ENCODE results near the gene CROCC2.

Gene CROCC2

GRCh38 chr2:240994171-240994896 lies 88.2 kb downstream of the CROCC2 start:
- H3K36me3 Mint-ChIP-seq (ENCODE audit: low read depth): no peaks in the 10 kb centered on the region
- peaks cover 60% of the 10 kb centered on the region for H3K4me1 Mint-ChIP-seq
- TF ChIP-seq, protein P1, sequence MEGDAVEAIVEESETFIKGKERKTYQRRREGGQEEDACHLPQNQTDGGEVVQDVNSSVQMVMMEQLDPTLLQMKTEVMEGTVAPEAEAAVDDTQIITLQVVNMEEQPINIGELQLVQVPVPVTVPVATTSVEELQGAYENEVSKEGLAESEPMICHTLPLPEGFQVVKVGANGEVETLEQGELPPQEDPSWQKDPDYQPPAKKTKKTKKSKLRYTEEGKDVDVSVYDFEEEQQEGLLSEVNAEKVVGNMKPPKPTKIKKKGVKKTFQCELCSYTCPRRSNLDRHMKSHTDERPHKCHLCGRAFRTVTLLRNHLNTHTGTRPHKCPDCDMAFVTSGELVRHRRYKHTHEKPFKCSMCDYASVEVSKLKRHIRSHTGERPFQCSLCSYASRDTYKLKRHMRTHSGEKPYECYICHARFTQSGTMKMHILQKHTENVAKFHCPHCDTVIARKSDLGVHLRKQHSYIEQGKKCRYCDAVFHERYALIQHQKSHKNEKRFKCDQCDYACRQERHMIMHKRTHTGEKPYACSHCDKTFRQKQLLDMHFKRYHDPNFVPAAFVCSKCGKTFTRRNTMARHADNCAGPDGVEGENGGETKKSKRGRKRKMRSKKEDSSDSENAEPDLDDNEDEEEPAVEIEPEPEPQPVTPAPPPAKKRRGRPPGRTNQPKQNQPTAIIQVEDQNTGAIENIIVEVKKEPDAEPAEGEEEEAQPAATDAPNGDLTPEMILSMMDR (IDR thresholded peaks at IDR 0.05): no peak
- peaks cover 12% of the 10 kb centered on the region for H3K27me3 Mint-ChIP-seq (ENCODE audit: low read depth, poor library complexity)
- H3K4me3 Mint-ChIP-seq: peak overlapping the region; percentile 45
- no peak overlapping the region for H3K27ac Mint-ChIP-seq
- DNase-seq: peak; percentile 17
- H3K9me3 Mint-ChIP-seq: no peaks in the 10 kb centered on the region

GRCh38 chr2:240995041-240996021 lies 89.2 kb downstream of the CROCC2 start:
- TF ChIP-seq, protein P1 (IDR thresholded peaks at IDR 0.05): no peak
- no peaks in the 10 kb centered on the region for H3K9me3 Mint-ChIP-seq
- peak overlapping the region; percentile 54 for H3K4me3 Mint-ChIP-seq
- H3K36me3 Mint-ChIP-seq (ENCODE audit: low read depth): no peaks in the 10 kb centered on the region
- H3K4me1 Mint-ChIP-seq: peaks cover 65% of the 10 kb centered on the region
- H3K27ac Mint-ChIP-seq: peak overlapping the region; percentile 29
- DNase-seq: no peak
- peaks cover 22% of the 10 kb centered on the region for H3K27me3 Mint-ChIP-seq (ENCODE audit: low read depth, poor library complexity)

DNA sequence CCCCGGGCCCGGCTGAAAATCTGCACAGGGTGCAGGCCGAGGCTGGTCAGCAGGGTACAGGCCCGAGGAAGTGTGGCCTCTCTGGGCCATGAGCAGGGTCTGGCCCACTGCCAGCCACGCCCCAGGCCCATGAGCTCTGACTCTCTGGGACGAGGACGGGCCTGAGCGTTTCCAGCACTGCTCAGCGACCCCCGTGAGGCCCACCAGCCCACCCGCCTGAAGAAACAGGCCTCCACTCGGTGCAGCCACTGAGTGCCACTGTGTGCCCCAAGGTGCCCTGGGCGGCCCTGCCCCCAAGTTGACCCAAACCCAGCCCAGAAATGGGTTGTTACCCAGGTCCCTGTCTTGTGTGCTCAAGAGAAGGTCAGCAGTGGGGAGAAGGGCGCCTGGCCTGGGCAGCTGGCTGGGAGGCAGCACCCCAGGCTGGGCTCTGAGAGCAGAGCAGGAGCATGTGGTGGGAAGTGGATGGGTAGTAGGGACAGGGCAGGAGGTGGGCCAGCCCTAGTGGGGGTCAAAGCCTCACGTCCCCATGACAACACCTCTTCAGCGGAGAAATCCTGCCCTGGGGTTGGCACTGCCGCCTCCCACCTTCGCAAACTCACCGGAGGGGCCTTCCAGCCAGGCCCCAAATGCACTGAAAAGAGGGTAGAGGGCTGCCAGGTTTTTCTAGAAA lies 90.2 kb downstream of the CROCC2 start:
- TF ChIP-seq, protein P1 (IDR thresholded peaks at IDR 0.05): no peak
- DNase-seq: no peak
- H3K9me3 Mint-ChIP-seq: no peaks in the 10 kb centered on the region

DNA sequence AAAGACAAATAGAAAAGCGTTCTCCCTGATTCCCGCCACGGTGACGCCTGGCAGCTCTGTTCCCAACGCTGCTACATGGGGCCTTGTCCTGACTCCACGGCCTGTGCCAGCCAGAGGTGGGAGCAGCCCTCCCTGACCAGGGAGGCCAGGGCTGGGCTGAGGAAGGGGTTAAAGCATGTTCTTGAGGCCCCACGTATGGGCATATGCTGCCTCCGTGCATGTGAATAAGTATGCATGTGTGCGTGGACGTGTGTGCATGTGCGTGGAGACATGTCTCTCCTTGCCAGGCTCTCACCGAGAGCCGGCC lies 90.7 kb downstream of the CROCC2 start:
- DNase-seq: no peak

More for the DNA sequence above, 90.2 kb downstream of the CROCC2 start:
- H3K27me3 Mint-ChIP-seq (ENCODE audit: low read depth, poor library complexity): peaks cover 31% of the 10 kb centered on the region
- H3K36me3 Mint-ChIP-seq (ENCODE audit: low read depth): no peaks in the 10 kb centered on the region
- H3K4me1 Mint-ChIP-seq: peaks cover 65% of the 10 kb centered on the region
- H3K27ac Mint-ChIP-seq: no peak overlapping the region
- no peak overlapping the region for H3K4me3 Mint-ChIP-seq

GRCh38 chr2:240997141-240997855 lies 91.2 kb downstream of the CROCC2 start:
- Mint-ChIP-seq H3K4me1 (peaks cover 58% of the 10 kb centered on the region), H3K27me3 (ENCODE audit: low read depth, poor library complexity) (peaks cover 38% of the 10 kb centered on the region), H3K9me3 (no peaks in the 10 kb centered on the region), H3K27ac (no peak overlapping the region), H3K4me3 (peak overlapping the region; percentile 73), H3K36me3 (ENCODE audit: low read depth) (no peaks in the 10 kb centered on the region)
- TF ChIP-seq, protein P1 (IDR thresholded peaks at IDR 0.05): no peak
- no peak for DNase-seq

More for the DNA sequence above, 90.7 kb downstream of the CROCC2 start:
- peak overlapping the region; percentile 73 for H3K4me3 Mint-ChIP-seq
- no peaks in the 10 kb centered on the region for H3K9me3 Mint-ChIP-seq
- no peak overlapping the region for H3K27ac Mint-ChIP-seq
- TF ChIP-seq, protein P1 (IDR thresholded peaks at IDR 0.05): no peak
- peaks cover 63% of the 10 kb centered on the region for H3K4me1 Mint-ChIP-seq
- no peaks in the 10 kb centered on the region for H3K36me3 Mint-ChIP-seq (ENCODE audit: low read depth)
- peaks cover 36% of the 10 kb centered on the region for H3K27me3 Mint-ChIP-seq (ENCODE audit: low read depth, poor library complexity)
